Stimulated activated CD8-positive, alpha-beta memory T cell treated with anti-CD3 and anti-CD28 coated beads, Interleukin-2, amount 100 ng/mL, for 48 hours (primary cell): ENCODE data around the gene CACNA1C.

ENCODE experiments used
- DNase-seq, 2 donors: peaks; one replicate each; pipeline ENCODE4 v3.0.0-alpha.2; 2020; ENCODE audit warnings: low read depth in 2 of 2

The CACNA1C gene

GRCh38 chr12:2520722-2521246 lies 468.0 kb downstream of the CACNA1C start:
- no peak for DNase-seq

GRCh38 chr12:2523317-2523716 lies 470.5 kb downstream of the CACNA1C start:
- DNase-seq: no peak

GRCh38 chr12:2523844-2524243 lies 471.1 kb downstream of the CACNA1C start:
- DNase-seq: no peak

GRCh38 chr12:2526371-2526770 lies 473.6 kb downstream of the CACNA1C start:
- no peak for DNase-seq

- DNase-seq: no peak
Observed at GRCh38 chr12:2528001-2528400, 475.2 kb downstream of the CACNA1C start.

- no peak for DNase-seq
Observed at GRCh38 chr12:2529807-2530206, 477.0 kb downstream of the CACNA1C start.

- DNase-seq: no peak
Observed at GRCh38 chr12:2531371-2531770, 478.6 kb downstream of the CACNA1C start.

GRCh38 chr12:2533036-2533435 lies 480.2 kb downstream of the CACNA1C start:
- DNase-seq: no peak

- no peak for DNase-seq
Observed at GRCh38 chr12:2535583-2536204, 482.9 kb downstream of the CACNA1C start.

GRCh38 chr12:2536724-2537123 lies 483.9 kb downstream of the CACNA1C start:
- DNase-seq: no peak

- DNase-seq: no peak
Observed at GRCh38 chr12:2537868-2538541, 485.2 kb downstream of the CACNA1C start.

GRCh38 chr12:2539938-2540337 lies 487.2 kb downstream of the CACNA1C start:
- no peak for DNase-seq

GRCh38 chr12:2540535-2540941 lies 487.8 kb downstream of the CACNA1C start:
- no peak for DNase-seq

- DNase-seq: no peak
Observed at GRCh38 chr12:2541631-2542204, 488.9 kb downstream of the CACNA1C start.

GRCh38 chr12:2543801-2544200 lies 491.0 kb downstream of the CACNA1C start:
- DNase-seq: peak in 1 of 2 donors; percentile 7

- DNase-seq: no peak
Observed at GRCh38 chr12:2544230-2544629, 491.4 kb downstream of the CACNA1C start.

- no peak for DNase-seq
Observed at GRCh38 chr12:2547273-2548044, 494.7 kb downstream of the CACNA1C start.

- DNase-seq: no peak
Observed at GRCh38 chr12:2548081-2548480, 495.3 kb downstream of the CACNA1C start.

GRCh38 chr12:2550561-2551411 lies 498.0 kb downstream of the CACNA1C start:
- no peak for DNase-seq

- DNase-seq: no peak
Observed at GRCh38 chr12:2551412-2551900, 498.7 kb downstream of the CACNA1C start.
